Mammary epithelial cell (primary cell): ENCODE data around the gene MORC3.

Experiments
- EZH2 ChIP-seq: IDR thresholded peaks from 2 replicates; pipeline ENCODE4 v1.6.1; 2012; ENCODE audit warnings: low read length, inconsistent platforms, borderline replicate concordance
- TF ChIP-seq, protein P1 (sequence below), 2 donors: IDR thresholded peaks in 1 of 2; conservative IDR thresholded peaks in 1 of 2; 2 replicates each; pipeline ENCODE4 v1.5.1; 2011 to 2012; ENCODE audit warnings: inconsistent platforms in 2 of 2, low read length in 2 of 2, mild to moderate bottlenecking in 2 of 2, control low read depth in 1 of 2, low read depth in 1 of 2; ENCODE audit not compliant: insufficient read depth in 1 of 2; ENCODE audit errors: extremely low read depth in 1 of 2

- TF ChIP-seq, protein P1, sequence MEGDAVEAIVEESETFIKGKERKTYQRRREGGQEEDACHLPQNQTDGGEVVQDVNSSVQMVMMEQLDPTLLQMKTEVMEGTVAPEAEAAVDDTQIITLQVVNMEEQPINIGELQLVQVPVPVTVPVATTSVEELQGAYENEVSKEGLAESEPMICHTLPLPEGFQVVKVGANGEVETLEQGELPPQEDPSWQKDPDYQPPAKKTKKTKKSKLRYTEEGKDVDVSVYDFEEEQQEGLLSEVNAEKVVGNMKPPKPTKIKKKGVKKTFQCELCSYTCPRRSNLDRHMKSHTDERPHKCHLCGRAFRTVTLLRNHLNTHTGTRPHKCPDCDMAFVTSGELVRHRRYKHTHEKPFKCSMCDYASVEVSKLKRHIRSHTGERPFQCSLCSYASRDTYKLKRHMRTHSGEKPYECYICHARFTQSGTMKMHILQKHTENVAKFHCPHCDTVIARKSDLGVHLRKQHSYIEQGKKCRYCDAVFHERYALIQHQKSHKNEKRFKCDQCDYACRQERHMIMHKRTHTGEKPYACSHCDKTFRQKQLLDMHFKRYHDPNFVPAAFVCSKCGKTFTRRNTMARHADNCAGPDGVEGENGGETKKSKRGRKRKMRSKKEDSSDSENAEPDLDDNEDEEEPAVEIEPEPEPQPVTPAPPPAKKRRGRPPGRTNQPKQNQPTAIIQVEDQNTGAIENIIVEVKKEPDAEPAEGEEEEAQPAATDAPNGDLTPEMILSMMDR (conservative IDR thresholded peaks at IDR 0.05 in 1 of 2, IDR thresholded peaks at IDR 0.05 in 1 of 2; ENCODE audit: extremely low read depth in 1 of 2, insufficient read depth in 1 of 2, low read depth in 1 of 2, low read length in 2 of 2) = no peak
- no peak for TF ChIP-seq EZH2
Observed at GRCh38 chr21:36323032-36323431, 3.0 kb downstream of the MORC3 start.
